ENCODE measurements around the gene CSNK1G1.

CSNK1G1 gene

DNA sequence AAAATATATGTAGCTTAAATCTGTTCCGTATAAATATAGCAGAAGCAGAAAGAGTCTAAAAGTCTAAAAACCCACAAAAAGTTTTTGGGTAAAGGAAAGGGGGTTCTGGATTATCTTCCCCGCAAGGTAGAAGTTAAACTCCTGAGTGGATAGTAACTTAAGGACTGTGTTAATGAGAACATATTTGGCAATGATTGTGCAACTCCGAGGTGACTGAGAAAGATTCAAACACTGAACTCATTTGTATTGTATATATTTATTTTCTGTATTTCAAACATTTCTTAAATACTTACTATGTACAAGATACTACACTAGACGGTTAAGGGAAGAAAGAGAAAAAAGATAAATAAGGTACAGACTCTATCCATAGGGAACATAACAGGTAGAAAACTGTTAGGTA is 120.4 kb downstream of the CSNK1G1 start:
- no peaks in the 10 kb centered on the region for H3K9me3 ChIP-seq (replicated peaks; ENCODE audit: insufficient read depth, low read length)
- DNase-seq = no peak
- no peak overlapping the region for H3K4me3 ChIP-seq (ENCODE audit: low read length)
- no peak overlapping the region for H3K27ac ChIP-seq (ENCODE audit: low read length)
- H3K36me3 ChIP-seq (replicated peaks; ENCODE audit: insufficient read depth, low read length) = no peaks in the 10 kb centered on the region
- no peak overlapping the region for H3K9ac ChIP-seq (ENCODE audit: low read length)
- H3K4me2 ChIP-seq (ENCODE audit: low read depth, low read length) = no peak overlapping the region
- H3K27me3 ChIP-seq (replicated peaks; ENCODE audit: insufficient read depth, low read length) = no peaks in the 10 kb centered on the region
- H3F3A ChIP-seq (ENCODE audit: insufficient read depth, low read length) = no peaks in the 10 kb centered on the region
- H4K20me1 ChIP-seq (ENCODE audit: insufficient read depth, low read length) = no peaks in the 10 kb centered on the region
- no peaks in the 10 kb centered on the region for H3K9me2 ChIP-seq (replicated peaks; ENCODE audit: insufficient read depth, low read length)
- no peak overlapping the region for H2AFZ ChIP-seq (ENCODE audit: low read length)
- H3K79me2 ChIP-seq (ENCODE audit: low read length) = no peaks in the 10 kb centered on the region
- TF ChIP-seq, protein P1, sequence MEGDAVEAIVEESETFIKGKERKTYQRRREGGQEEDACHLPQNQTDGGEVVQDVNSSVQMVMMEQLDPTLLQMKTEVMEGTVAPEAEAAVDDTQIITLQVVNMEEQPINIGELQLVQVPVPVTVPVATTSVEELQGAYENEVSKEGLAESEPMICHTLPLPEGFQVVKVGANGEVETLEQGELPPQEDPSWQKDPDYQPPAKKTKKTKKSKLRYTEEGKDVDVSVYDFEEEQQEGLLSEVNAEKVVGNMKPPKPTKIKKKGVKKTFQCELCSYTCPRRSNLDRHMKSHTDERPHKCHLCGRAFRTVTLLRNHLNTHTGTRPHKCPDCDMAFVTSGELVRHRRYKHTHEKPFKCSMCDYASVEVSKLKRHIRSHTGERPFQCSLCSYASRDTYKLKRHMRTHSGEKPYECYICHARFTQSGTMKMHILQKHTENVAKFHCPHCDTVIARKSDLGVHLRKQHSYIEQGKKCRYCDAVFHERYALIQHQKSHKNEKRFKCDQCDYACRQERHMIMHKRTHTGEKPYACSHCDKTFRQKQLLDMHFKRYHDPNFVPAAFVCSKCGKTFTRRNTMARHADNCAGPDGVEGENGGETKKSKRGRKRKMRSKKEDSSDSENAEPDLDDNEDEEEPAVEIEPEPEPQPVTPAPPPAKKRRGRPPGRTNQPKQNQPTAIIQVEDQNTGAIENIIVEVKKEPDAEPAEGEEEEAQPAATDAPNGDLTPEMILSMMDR (IDR thresholded peaks at IDR 0.05; ENCODE audit: low read length) = no peak
- TF ChIP-seq EZH2phosphoT487 (IDR thresholded peaks at IDR 0.05; ENCODE audit: low read length) (no peak), EZH2 (optimal IDR thresholded peaks at IDR 0.05; ENCODE audit: low read depth, low read length) (no peak)
- H3K4me1 ChIP-seq (ENCODE audit: low read length) = no peaks in the 10 kb centered on the region

DNA sequence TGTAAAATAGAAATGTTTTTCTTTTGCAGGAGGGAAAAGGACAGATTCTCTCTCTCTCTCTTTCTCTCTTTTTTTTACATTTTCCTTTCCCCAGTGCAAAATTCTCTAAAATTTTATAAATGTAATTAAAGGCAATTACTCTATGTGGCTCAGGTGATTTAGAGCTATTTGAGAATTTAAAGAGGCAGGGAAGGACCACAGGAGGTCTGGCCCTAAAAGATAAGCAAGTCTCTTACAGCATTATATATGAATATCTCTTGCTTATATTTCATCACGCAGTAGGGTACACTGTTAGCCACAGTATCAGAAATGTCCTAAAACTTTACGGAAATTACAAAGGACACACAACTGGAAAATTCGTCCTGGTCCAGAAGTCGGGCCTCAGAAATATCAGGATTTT is 122.7 kb downstream of the CSNK1G1 start:
- DNase-seq = no peak
- H3K27me3 ChIP-seq (replicated peaks; ENCODE audit: insufficient read depth, low read length) = no peaks in the 10 kb centered on the region
- no peaks in the 10 kb centered on the region for H3K36me3 ChIP-seq (replicated peaks; ENCODE audit: insufficient read depth, low read length)
- no peaks in the 10 kb centered on the region for H4K20me1 ChIP-seq (ENCODE audit: insufficient read depth, low read length)
- H3K4me2 ChIP-seq (ENCODE audit: low read depth, low read length) = no peak overlapping the region
- H3K79me2 ChIP-seq (ENCODE audit: low read length) = no peaks in the 10 kb centered on the region
- no peaks in the 10 kb centered on the region for H3F3A ChIP-seq (ENCODE audit: insufficient read depth, low read length)
- H3K9me2 ChIP-seq (replicated peaks; ENCODE audit: insufficient read depth, low read length) = no peaks in the 10 kb centered on the region
- no peak overlapping the region for H2AFZ ChIP-seq (ENCODE audit: low read length)
- no peak overlapping the region for H3K27ac ChIP-seq (ENCODE audit: low read length)
- H3K9ac ChIP-seq (ENCODE audit: low read length) = no peak overlapping the region
- TF ChIP-seq, protein P1 (IDR thresholded peaks at IDR 0.05; ENCODE audit: low read length) = no peak
- no peaks in the 10 kb centered on the region for H3K9me3 ChIP-seq (replicated peaks; ENCODE audit: insufficient read depth, low read length)
- H3K4me3 ChIP-seq (ENCODE audit: low read length) = no peak overlapping the region
- H3K4me1 ChIP-seq (ENCODE audit: low read length) = no peaks in the 10 kb centered on the region

DNA sequence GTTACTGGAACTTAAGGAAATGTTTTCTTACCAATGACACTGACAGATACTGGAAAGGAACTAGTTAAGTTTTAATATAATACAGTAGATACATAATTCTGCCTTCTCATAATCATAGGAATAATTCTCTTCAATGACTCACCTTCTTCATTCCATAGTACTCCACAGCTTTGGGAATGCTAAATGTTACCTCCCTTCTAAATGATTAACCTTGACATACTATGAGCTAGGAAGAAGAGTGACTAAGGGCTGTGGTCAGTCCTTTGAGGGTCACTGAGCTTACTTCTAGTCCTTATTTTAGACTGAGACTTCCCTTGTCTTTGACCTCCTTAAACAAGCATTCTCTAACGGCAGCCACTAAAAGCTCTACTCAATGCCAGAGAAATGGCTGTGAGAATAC is 123.6 kb downstream of the CSNK1G1 start:
- Histone ChIP-seq H3K36me3 (replicated peaks; ENCODE audit: insufficient read depth, low read length) (no peaks in the 10 kb centered on the region), H3K79me2 (ENCODE audit: low read length) (no peaks in the 10 kb centered on the region)

More for the DNA sequence above, 123.6 kb downstream of the CSNK1G1 start:
- Histone ChIP-seq H4K20me1 (ENCODE audit: insufficient read depth, low read length) (no peaks in the 10 kb centered on the region), H3K4me3 (ENCODE audit: low read length) (no peak overlapping the region), H3K27ac (ENCODE audit: low read length) (no peak overlapping the region), H3K4me2 (ENCODE audit: low read depth, low read length) (no peak overlapping the region), H3K9ac (ENCODE audit: low read length) (no peak overlapping the region), H2AFZ (ENCODE audit: low read length) (no peak overlapping the region), H3K27me3 (replicated peaks; ENCODE audit: insufficient read depth, low read length) (no peaks in the 10 kb centered on the region), H3K9me2 (replicated peaks; ENCODE audit: insufficient read depth, low read length) (no peaks in the 10 kb centered on the region), H3K4me1 (ENCODE audit: low read length) (no peaks in the 10 kb centered on the region), H3K9me3 (replicated peaks; ENCODE audit: insufficient read depth, low read length) (no peaks in the 10 kb centered on the region), H3F3A (ENCODE audit: insufficient read depth, low read length) (no peaks in the 10 kb centered on the region)
- TF ChIP-seq, protein P1 (IDR thresholded peaks at IDR 0.05; ENCODE audit: low read length) = no peak
- TF ChIP-seq EZH2phosphoT487 (IDR thresholded peaks at IDR 0.05; ENCODE audit: low read length) (no peak), EZH2 (optimal IDR thresholded peaks at IDR 0.05; ENCODE audit: low read depth, low read length) (no peak)
- no peak for DNase-seq
